ENCODE results near the gene SMARCC2. TPM values are rescaled to one million over a fixed set of nuclear protein-coding genes. Genes with fewer than 3 reads are reported as not detected.

The SMARCC2 gene
- total RNA-seq, 1 experiment from 2014 or later = 150 TPM

DNA sequence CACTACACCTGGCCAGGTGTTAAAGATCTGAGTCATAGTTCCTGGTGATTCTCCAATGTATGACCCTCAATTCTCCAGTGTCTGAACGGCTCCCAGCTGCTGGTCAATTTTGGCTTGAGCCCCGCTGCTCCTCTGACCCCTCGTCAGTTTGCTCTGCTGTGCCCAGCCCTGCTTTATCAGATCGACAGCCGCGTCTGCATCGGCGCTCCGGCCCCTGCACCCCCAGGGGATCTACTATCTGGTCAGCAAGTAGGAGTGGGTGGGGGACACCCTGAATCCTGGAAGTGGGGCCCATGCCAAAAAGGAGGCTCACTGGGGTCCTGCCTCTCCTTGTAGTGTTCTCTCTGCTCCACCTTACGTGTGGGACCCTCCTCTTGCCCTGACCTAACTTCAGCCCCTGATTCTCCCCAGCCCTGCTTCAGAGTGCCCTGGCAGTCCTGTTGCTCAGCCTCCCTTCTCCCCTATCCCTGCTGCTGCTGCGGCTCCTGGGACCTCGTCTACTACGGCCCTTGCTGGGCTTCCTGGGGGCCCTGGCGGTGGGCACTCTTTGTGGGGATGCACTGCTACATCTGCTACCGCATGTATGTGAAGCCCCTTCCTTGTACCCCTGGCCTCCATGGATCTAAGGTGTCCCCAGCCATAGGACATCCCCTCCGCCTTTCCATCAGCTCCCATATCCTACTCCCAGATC, 45.6 kb upstream of the SMARCC2 start:
- Mint-ChIP-seq H3K27me3 (ENCODE audit: unreplicated experiment) (no peaks in the 10 kb centered on the region), H3K4me1 (ENCODE audit: low read depth, unreplicated experiment) (peaks cover 11% of the 10 kb centered on the region), H3K4me3 (ENCODE audit: low read depth, unreplicated experiment) (no peak overlapping the region), H3K27ac (ENCODE audit: unreplicated experiment) (no peak overlapping the region), H3K36me3 (ENCODE audit: insufficient read depth, unreplicated experiment) (peaks cover 7% of the 10 kb centered on the region), H3K9me3 (ENCODE audit: low read depth, unreplicated experiment) (no peaks in the 10 kb centered on the region)
- BruUV-seq (replicated peaks) = no TSS peak
- DNase-seq = no peak
- intact Hi-C loops (cut with micrococcal nuclease; ENCODE audit: unreplicated experiment) = no loop called here
- CTCF ChIA-PET = interaction anchor here (0.9 kb wide), 1 partner anchor 13 kb away, joined by 3 read pairs; the partner anchor contains the start of gene RNF41
- TF ChIP-seq, protein P1, sequence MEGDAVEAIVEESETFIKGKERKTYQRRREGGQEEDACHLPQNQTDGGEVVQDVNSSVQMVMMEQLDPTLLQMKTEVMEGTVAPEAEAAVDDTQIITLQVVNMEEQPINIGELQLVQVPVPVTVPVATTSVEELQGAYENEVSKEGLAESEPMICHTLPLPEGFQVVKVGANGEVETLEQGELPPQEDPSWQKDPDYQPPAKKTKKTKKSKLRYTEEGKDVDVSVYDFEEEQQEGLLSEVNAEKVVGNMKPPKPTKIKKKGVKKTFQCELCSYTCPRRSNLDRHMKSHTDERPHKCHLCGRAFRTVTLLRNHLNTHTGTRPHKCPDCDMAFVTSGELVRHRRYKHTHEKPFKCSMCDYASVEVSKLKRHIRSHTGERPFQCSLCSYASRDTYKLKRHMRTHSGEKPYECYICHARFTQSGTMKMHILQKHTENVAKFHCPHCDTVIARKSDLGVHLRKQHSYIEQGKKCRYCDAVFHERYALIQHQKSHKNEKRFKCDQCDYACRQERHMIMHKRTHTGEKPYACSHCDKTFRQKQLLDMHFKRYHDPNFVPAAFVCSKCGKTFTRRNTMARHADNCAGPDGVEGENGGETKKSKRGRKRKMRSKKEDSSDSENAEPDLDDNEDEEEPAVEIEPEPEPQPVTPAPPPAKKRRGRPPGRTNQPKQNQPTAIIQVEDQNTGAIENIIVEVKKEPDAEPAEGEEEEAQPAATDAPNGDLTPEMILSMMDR (IDR thresholded peaks at IDR 0.05; ENCODE audit: unreplicated experiment) = no peak

DNA sequence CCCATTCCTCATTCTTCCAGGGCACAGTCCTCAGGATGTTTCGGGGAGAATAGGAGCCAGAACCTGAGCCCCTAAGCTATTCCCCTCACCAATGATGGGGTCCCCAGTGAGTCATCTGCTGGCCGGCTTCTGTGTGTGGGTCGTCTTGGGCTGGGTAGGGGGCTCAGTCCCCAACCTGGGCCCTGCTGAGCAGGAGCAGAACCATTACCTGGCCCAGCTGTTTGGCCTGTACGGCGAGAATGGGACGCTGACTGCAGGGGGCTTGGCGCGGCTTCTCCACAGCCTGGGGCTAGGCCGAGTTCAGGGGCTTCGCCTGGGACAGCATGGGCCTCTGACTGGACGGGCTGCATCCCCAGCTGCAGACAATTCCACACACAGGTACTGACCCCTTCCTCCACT, 41.9 kb upstream of the SMARCC2 start:
- intact Hi-C loops (cut with micrococcal nuclease; ENCODE audit: unreplicated experiment) = no loop called here
- Mint-ChIP-seq H3K27ac (ENCODE audit: unreplicated experiment) (no peak overlapping the region), H3K4me1 (ENCODE audit: low read depth, unreplicated experiment) (peaks cover 12% of the 10 kb centered on the region), H3K9me3 (ENCODE audit: low read depth, unreplicated experiment) (no peaks in the 10 kb centered on the region), H3K27me3 (ENCODE audit: unreplicated experiment) (no peaks in the 10 kb centered on the region), H3K36me3 (ENCODE audit: insufficient read depth, unreplicated experiment) (peaks cover 5% of the 10 kb centered on the region), H3K4me3 (ENCODE audit: low read depth, unreplicated experiment) (no peak overlapping the region)
- DNase-seq = no peak
- TF ChIP-seq, protein P1 (IDR thresholded peaks at IDR 0.05; ENCODE audit: unreplicated experiment) = no peak
- CTCF ChIA-PET = interaction anchor here (0.7 kb wide), 2 partner anchors 27 to 132 kb away, joined by 3 read pairs; partner anchors contain the start of gene ANKRD52
- BruUV-seq (replicated peaks) = no TSS peak

DNA sequence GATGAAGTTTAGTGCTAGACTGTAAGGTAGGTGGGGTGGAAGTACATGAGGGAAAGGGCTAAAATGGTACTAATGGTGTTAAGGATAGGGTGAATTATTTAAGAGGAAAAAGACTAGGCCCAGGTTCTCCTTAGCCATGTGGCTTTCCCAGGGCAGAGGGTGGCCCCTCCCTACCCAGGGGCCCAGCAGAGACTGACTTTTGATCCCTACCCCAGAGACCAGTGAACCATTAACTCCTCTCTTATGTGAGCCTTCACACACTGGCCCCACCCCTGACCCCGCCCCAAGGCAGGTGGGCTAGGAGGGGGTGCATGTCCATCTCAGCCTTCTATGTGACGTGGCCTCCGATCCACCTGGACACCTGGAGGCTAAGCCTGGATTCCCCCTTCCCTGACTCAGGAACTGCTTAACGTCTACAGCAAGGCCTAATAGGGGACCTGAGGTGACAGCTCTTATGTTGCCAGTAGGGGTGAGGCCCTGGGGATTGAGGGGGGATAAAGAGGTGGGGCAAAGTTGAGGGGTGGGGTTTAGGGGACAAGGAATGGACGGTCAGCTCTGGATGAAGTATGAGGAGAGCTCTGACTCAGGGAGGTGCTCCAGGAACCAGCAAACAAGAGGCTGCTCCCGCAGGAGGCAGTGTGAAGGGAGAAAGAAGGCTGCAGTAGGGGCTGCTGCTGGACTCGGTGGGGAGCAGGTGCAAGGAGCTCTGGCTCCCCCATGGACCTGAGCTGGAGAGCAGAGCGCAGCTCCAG, 41.3 kb upstream of the SMARCC2 start:
- Mint-ChIP-seq H3K27me3 (ENCODE audit: unreplicated experiment) (no peaks in the 10 kb centered on the region), H3K4me3 (ENCODE audit: low read depth, unreplicated experiment) (no peak overlapping the region), H3K27ac (ENCODE audit: unreplicated experiment) (no peak overlapping the region), H3K36me3 (ENCODE audit: insufficient read depth, unreplicated experiment) (peaks cover 5% of the 10 kb centered on the region), H3K4me1 (ENCODE audit: low read depth, unreplicated experiment) (peaks cover 12% of the 10 kb centered on the region), H3K9me3 (ENCODE audit: low read depth, unreplicated experiment) (no peaks in the 10 kb centered on the region)
- no peak for DNase-seq
- TF ChIP-seq, protein P1 (IDR thresholded peaks at IDR 0.05; ENCODE audit: unreplicated experiment) = no peak
- CTCF ChIA-PET = interaction anchor here (0.6 to 0.7 kb wide), 3 partner anchors 27 to 954 kb away, joined by 3 to 5 read pairs (median 3); partner anchors contain the start of gene ANKRD52
- BruUV-seq (replicated peaks) = no TSS peak
- intact Hi-C loops (cut with micrococcal nuclease; ENCODE audit: unreplicated experiment) = no loop called here

GRCh38 chr12:56229916-56230431, 40.7 kb upstream of the SMARCC2 start, which contains the start of gene SLC39A5:
SLC39A5 (plus strand) TSS chr12:56230051; CDS start chr12:56231275, 1,224 bp downstream.
- no peaks in the 10 kb centered on the region for H3K27me3 Mint-ChIP-seq (ENCODE audit: unreplicated experiment)
- no peak within 1 kb of the TSS for H3K27ac Mint-ChIP-seq (ENCODE audit: unreplicated experiment)
- TF ChIP-seq, protein P1 (IDR thresholded peaks at IDR 0.05; ENCODE audit: unreplicated experiment) = no peak
- no peak for DNase-seq
- no peaks in the 10 kb centered on the region for H3K9me3 Mint-ChIP-seq (ENCODE audit: low read depth, unreplicated experiment)
- CTCF ChIA-PET = interaction anchor here (0.7 kb wide), 1 partner anchor 97 kb away, joined by 3 read pairs; no protein-coding TSS in a partner anchor
- intact Hi-C loops (cut with micrococcal nuclease; ENCODE audit: unreplicated experiment) = no loop called here
- peaks cover 11% of the 10 kb centered on the region for H3K36me3 Mint-ChIP-seq (ENCODE audit: insufficient read depth, unreplicated experiment)
- peaks cover 18% of the 10 kb centered on the region for H3K4me1 Mint-ChIP-seq (ENCODE audit: low read depth, unreplicated experiment)
- no TSS peak for BruUV-seq (replicated peaks)
- no peak within 1 kb of the TSS for H3K4me3 Mint-ChIP-seq (ENCODE audit: low read depth, unreplicated experiment)
